OCI-LY7 (cell line): ENCODE results near the gene CHCHD1. TPM values are rescaled to one million over a fixed set of nuclear protein-coding genes. Genes with fewer than 3 reads are reported as not detected.

ENCODE experiments used
- BruUV-seq: library from RNA; stranded (reverse); fragments of 400-500 nt; replicated peaks from 2 replicates; lab custom pipeline; 2021; lab: Mats Ljungman, UMichigan
- CTCF ChIA-PET: fragments of 300-600 bp; sonication (Branson Sonifier 250); formaldehyde crosslinking; loops from one replicate; lab custom pipeline; 2022; ENCODE audit warnings: antibody characterized with exemption; ENCODE audit not compliant: unreplicated experiment; lab: Charles Lee
- POLR2A ChIA-PET: fragments of 300-600 bp; sonication (Branson Sonifier 250); formaldehyde crosslinking; loops from one replicate; lab custom pipeline; 2022; ENCODE audit warnings: antibody characterized with exemption; lab: Charles Lee
- DNase-seq: peaks from one replicate; pipeline ENCODE4 v3.0.0-alpha.2; 2015; ENCODE audit warnings: low spot score
- H2AFZ ChIP-seq: fragments of 200-600 bp; sonication (generic), shearing (Covaris generic); 2 replicates; pipeline ENCODE4 v1.6.1; 2014; ENCODE audit warnings: mild to moderate bottlenecking, antibody characterized with exemption, low read length, moderate library complexity
- H3K27ac ChIP-seq: fragments of 200-600 bp; sonication (generic); 2 replicates; pipeline ENCODE4 v1.5.1; 2014; ENCODE audit warnings: mixed run types, low read depth, mild to moderate bottlenecking, moderate library complexity, low read length, inconsistent platforms; ENCODE audit not compliant: poor library complexity, severe bottlenecking
- H3K36me3 ChIP-seq: fragments of 200-600 bp; sonication (generic); 2 replicates; pipeline ENCODE4 v1.6.1; 2014; ENCODE audit warnings: mild to moderate bottlenecking, antibody characterized with exemption, low read length, moderate library complexity, mixed read lengths; ENCODE audit not compliant: insufficient read depth
- H3K4me1 ChIP-seq: fragments of 200-600 bp; sonication (generic); 2 replicates; pipeline ENCODE4 v1.5.1; 2014; ENCODE audit warnings: mild to moderate bottlenecking, low read length; ENCODE audit not compliant: insufficient read depth, poor library complexity, severe bottlenecking
- H3K4me2 ChIP-seq: fragments of 200-600 bp; sonication (generic); 2 replicates; pipeline ENCODE4 v1.6.1; 2014; ENCODE audit warnings: mild to moderate bottlenecking, low read length
- H3K4me3 ChIP-seq: fragments of 200-600 bp; sonication (generic); 2 replicates; pipeline ENCODE4 v1.5.1; 2014; ENCODE audit warnings: mild to moderate bottlenecking, low read depth, low read length; ENCODE audit not compliant: poor library complexity, severe bottlenecking
- H3K79me2 ChIP-seq: fragments of 200-600 bp; sonication (generic); 2 replicates; pipeline ENCODE4 v1.6.1; 2016; ENCODE audit warnings: low read depth, mild to moderate bottlenecking, low read length, moderate library complexity, mixed read lengths; ENCODE audit not compliant: insufficient read depth
- H3K9me2 ChIP-seq: fragments of 200-600 bp; sonication (generic); 2 replicates; pipeline ENCODE4 v1.6.1; 2016; ENCODE audit warnings: mild to moderate bottlenecking, low read length, mixed read lengths; ENCODE audit not compliant: insufficient read depth
- H3K9me3 ChIP-seq: fragments of 200-600 bp; sonication (generic); 2 replicates; pipeline ENCODE4 v1.6.1; 2014; ENCODE audit warnings: mild to moderate bottlenecking, mixed run types, low read length, mixed read lengths
- H4K20me1 ChIP-seq: fragments of 200-600 bp; sonication (generic); 2 replicates; pipeline ENCODE4 v1.6.1; 2014; ENCODE audit warnings: mild to moderate bottlenecking, antibody characterized with exemption, low read length, moderate library complexity, mixed read lengths; ENCODE audit not compliant: insufficient read depth
- EZH2phosphoT487 ChIP-seq: fragments of 200-600 bp; sonication (generic); IDR thresholded peaks from 2 replicates; pipeline ENCODE4 v1.6.1; 2018; ENCODE audit warnings: low read depth, borderline replicate concordance, mild to moderate bottlenecking, mixed run types, antibody characterized with exemption, low read length, moderate library complexity, mixed read lengths
- intact Hi-C: fragments of 100-400 bp; cut with micrococcal nuclease; formaldehyde crosslinking; loops from one replicate; pipeline ENCODE4 v1.10.0; 2022; ENCODE audit not compliant: unreplicated experiment
- total RNA-seq, 2 experiments: library from RNA; depleted of rRNA in 1 of 2; stranded (reverse); fragments of >200 nt in 1 of 2; shearing (Covaris generic) in 1 of 2; gene quantifications; 2 replicates each; pipeline ENCODE4 v1.2.3, GENCODE V29; 2014 to 2022
- TF ChIP-seq, protein P1 (sequence below): fragments of 200-600 bp; sonication (generic); conservative IDR thresholded peaks from 2 replicates; pipeline ENCODE4 v1.5.1; 2014; ENCODE audit warnings: mild to moderate bottlenecking, antibody characterized with exemption, low read length, moderate library complexity, mixed read lengths

Gene CHCHD1
- total RNA-seq, 2 experiments from 2014 or later: 36.6 to 55.6 TPM

- ChIA-PET POLR2A (interaction anchor here (0.5 to 2.0 kb wide), 15 partner anchors 12 to 1255 kb away, joined by 3 to 14 read pairs (median 4); partner anchors contain the start of genes CHCHD1 and ZSWIM8), CTCF (no interaction called here)
- TF ChIP-seq, protein P1, sequence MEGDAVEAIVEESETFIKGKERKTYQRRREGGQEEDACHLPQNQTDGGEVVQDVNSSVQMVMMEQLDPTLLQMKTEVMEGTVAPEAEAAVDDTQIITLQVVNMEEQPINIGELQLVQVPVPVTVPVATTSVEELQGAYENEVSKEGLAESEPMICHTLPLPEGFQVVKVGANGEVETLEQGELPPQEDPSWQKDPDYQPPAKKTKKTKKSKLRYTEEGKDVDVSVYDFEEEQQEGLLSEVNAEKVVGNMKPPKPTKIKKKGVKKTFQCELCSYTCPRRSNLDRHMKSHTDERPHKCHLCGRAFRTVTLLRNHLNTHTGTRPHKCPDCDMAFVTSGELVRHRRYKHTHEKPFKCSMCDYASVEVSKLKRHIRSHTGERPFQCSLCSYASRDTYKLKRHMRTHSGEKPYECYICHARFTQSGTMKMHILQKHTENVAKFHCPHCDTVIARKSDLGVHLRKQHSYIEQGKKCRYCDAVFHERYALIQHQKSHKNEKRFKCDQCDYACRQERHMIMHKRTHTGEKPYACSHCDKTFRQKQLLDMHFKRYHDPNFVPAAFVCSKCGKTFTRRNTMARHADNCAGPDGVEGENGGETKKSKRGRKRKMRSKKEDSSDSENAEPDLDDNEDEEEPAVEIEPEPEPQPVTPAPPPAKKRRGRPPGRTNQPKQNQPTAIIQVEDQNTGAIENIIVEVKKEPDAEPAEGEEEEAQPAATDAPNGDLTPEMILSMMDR: no peak
- TF ChIP-seq EZH2phosphoT487: no peak
- Histone ChIP-seq H3K36me3 (peaks cover 61% of the 10 kb centered on the region), H3K4me2 (no peak overlapping the region), H3K9me3 (no peaks in the 10 kb centered on the region), H3K79me2 (peaks cover 14% of the 10 kb centered on the region; the same call in 1 of the 2 replicates), H3K9me2 (no peaks in the 10 kb centered on the region), H2AFZ (no peak overlapping the region), H3K27ac (no peak overlapping the region), H3K4me1 (peaks cover 22% of the 10 kb centered on the region), H3K4me3 (no peak overlapping the region), H4K20me1 (no peaks in the 10 kb centered on the region)
- no peak for DNase-seq
- TSS peak; percentile 55 for BruUV-seq
- intact Hi-C loops: no loop called here
Observed at GRCh38 chr10:73809061-73809818, 27.4 kb downstream of the CHCHD1 start.

GRCh38 chr10:73810358-73810734 is 28.5 kb downstream of the CHCHD1 start:
- Histone ChIP-seq H4K20me1 (no peaks in the 10 kb centered on the region), H3K9me3 (no peaks in the 10 kb centered on the region), H3K36me3 (peaks cover 54% of the 10 kb centered on the region), H2AFZ (no peak overlapping the region), H3K79me2 (peaks cover 14% of the 10 kb centered on the region; the same call in 1 of the 2 replicates), H3K4me1 (peaks cover 21% of the 10 kb centered on the region), H3K4me3 (peak overlapping the region; percentile 87), H3K27ac (peak overlapping the region; percentile 70), H3K9me2 (no peaks in the 10 kb centered on the region), H3K4me2 (peak overlapping the region; percentile 84)
- no TSS peak for BruUV-seq
- CTCF ChIA-PET: interaction anchor here (1.1 kb wide), 1 partner anchor 12 kb away, joined by 3 read pairs; no protein-coding TSS in a partner anchor
- POLR2A ChIA-PET: interaction anchor here (0.5 to 2.0 kb wide), 8 partner anchors 12 to 171 kb away, joined by 3 to 14 read pairs (median 5); partner anchors contain the start of genes CHCHD1 and ZSWIM8
- intact Hi-C loops: loop anchor here (2.0 kb wide), 3 partner anchors 14 to 68 kb away; a partner anchor contains a TSS
- no peak for DNase-seq
- TF ChIP-seq EZH2phosphoT487: no peak
- TF ChIP-seq, protein P1: no peak
